T-helper 9 cell (primary cell): ENCODE measurements around the gene TCEANC.

Source experiments
- DNase-seq: peaks from one replicate; pipeline ENCODE4 v3.0.0-alpha.2; 2020

The TCEANC gene

GRCh38 chrX:13694359-13694758 lies 41.4 kb downstream of the TCEANC start:
- no peak for DNase-seq

GRCh38 chrX:13694983-13695382 lies 42.0 kb downstream of the TCEANC start:
- no peak for DNase-seq

- DNase-seq = no peak
Measured at GRCh38 chrX:13695601-13696115, 42.7 kb downstream of the TCEANC start.

GRCh38 chrX:13697455-13697854 lies 44.5 kb downstream of the TCEANC start:
- DNase-seq = no peak

GRCh38 chrX:13697976-13698375 lies 45.0 kb downstream of the TCEANC start:
- DNase-seq = no peak

- DNase-seq = no peak
Measured at GRCh38 chrX:13698432-13698831, 45.5 kb downstream of the TCEANC start.

GRCh38 chrX:13699183-13699826 lies 46.4 kb downstream of the TCEANC start:
- DNase-seq = no peak

- DNase-seq = no peak
Measured at GRCh38 chrX:13700380-13700779, 47.4 kb downstream of the TCEANC start.

GRCh38 chrX:13702111-13702789 lies 49.3 kb downstream of the TCEANC start:
- DNase-seq = no peak

GRCh38 chrX:13703135-13703534 lies 50.2 kb downstream of the TCEANC start:
- no peak for DNase-seq

GRCh38 chrX:13703589-13703988 lies 50.6 kb downstream of the TCEANC start:
- no peak for DNase-seq

GRCh38 chrX:13711141-13711540 lies 58.2 kb downstream of the TCEANC start:
- no peak for DNase-seq
